Loucy (cell line): ENCODE results near the gene MYOZ3.

Source experiments
- H2AFZ ChIP-seq: fragments of 200-600 bp; sonication (generic); 2 replicates; pipeline ENCODE4 v1.6.0; 2016; ENCODE audit warnings: antibody characterized with exemption, mild to moderate bottlenecking, low read length, moderate library complexity
- H3F3A ChIP-seq: fragments of 200-600 bp; 2 replicates; pipeline ENCODE4 v1.6.0; 2016; ENCODE audit warnings: antibody characterized with exemption, low read depth, mild to moderate bottlenecking
- H3K27me3 ChIP-seq: fragments of 200-600 bp; sonication (generic); 2 replicates; pipeline ENCODE4 v1.6.1; 2014; ENCODE audit warnings: low read length, mild to moderate bottlenecking; ENCODE audit not compliant: insufficient read depth, poor library complexity, severe bottlenecking
- H3K36me3 ChIP-seq: fragments of 200-600 bp; sonication (generic); 2 replicates; pipeline ENCODE4 v1.6.1; 2016; ENCODE audit warnings: low read length; ENCODE audit not compliant: insufficient read depth
- H3K4me1 ChIP-seq: fragments of 200-600 bp; sonication (generic); 2 replicates; pipeline ENCODE4 v1.5.1; 2014; ENCODE audit warnings: low read length, mild to moderate bottlenecking; ENCODE audit not compliant: insufficient read depth, poor library complexity, severe bottlenecking
- H3K4me2 ChIP-seq: fragments of 200-600 bp; sonication (generic); 2 replicates; pipeline ENCODE4 v1.6.0; 2014; ENCODE audit warnings: antibody characterized with exemption, low read length, low read depth, mild to moderate bottlenecking; ENCODE audit not compliant: poor library complexity, severe bottlenecking
- H3K4me3 ChIP-seq: fragments of 200-600 bp; sonication (generic); 2 replicates; pipeline ENCODE4 v1.5.1; 2014; ENCODE audit warnings: low read length, mild to moderate bottlenecking, mixed read lengths; ENCODE audit not compliant: poor library complexity, severe bottlenecking
- H3K79me2 ChIP-seq: fragments of 200-600 bp; sonication (generic); 2 replicates; pipeline ENCODE4 v1.6.1; 2014; ENCODE audit warnings: low read length; ENCODE audit not compliant: insufficient read depth
- H3K9ac ChIP-seq: fragments of 200-600 bp; sonication (generic); 2 replicates; pipeline ENCODE4 v1.6.0; 2014; ENCODE audit warnings: mild to moderate bottlenecking, low read depth, low read length, moderate library complexity; ENCODE audit not compliant: poor library complexity, severe bottlenecking
- H3K9me2 ChIP-seq: fragments of 200-600 bp; sonication (generic); replicated peaks from 2 replicates; pipeline ENCODE4 v1.6.1; 2016; ENCODE audit warnings: low read depth, low read length, mixed read lengths
- H3K9me3 ChIP-seq: fragments of 200-600 bp; sonication (generic); 2 replicates; pipeline ENCODE4 v1.6.1; 2014; ENCODE audit warnings: mild to moderate bottlenecking, antibody characterized with exemption, low read length, low read depth; ENCODE audit not compliant: insufficient read depth
- H4K20me1 ChIP-seq: fragments of 200-600 bp; sonication (generic); 2 replicates; pipeline ENCODE4 v1.6.0; 2014; ENCODE audit warnings: antibody characterized with exemption, low read length, mild to moderate bottlenecking; ENCODE audit not compliant: insufficient read depth, poor library complexity, severe bottlenecking
- EZH2phosphoT487 ChIP-seq: fragments of 200-600 bp; IDR thresholded peaks from 2 replicates; pipeline ENCODE4 v1.6.1; 2018; ENCODE audit warnings: antibody characterized with exemption, mild to moderate bottlenecking, moderate library complexity, borderline replicate concordance
- TF ChIP-seq, protein P1 (sequence below): fragments of 200-600 bp; sonication (generic); conservative IDR thresholded peaks from 2 replicates; pipeline ENCODE4 v1.5.1; 2014; ENCODE audit warnings: mild to moderate bottlenecking, antibody characterized with exemption, low read length

Gene MYOZ3

DNA sequence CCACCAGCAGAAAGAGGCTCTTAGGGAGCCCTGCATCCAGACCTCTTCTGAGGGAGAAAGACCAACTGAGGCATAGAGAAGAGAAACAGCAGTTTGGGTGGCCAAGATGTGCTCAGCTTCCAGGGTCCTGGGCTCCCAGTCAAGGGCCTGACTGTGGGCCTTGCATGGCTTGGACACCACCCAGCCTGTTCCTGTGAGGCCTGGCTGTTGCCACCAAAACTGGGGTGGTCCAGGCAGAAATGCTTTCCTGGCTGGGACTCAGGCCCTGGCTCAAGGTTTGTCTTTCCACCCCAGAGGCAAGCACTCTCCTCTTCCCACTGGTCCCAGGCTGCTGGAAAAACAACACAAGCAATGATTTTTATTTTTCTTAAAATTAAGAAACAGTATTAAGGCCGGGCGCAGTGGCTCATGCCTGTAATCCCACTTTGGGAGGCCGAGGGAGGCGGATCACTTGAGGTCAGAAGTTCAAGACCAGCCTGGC is 13.3 kb downstream of the MYOZ3 start:
- Histone ChIP-seq H2AFZ (no peak overlapping the region), H3K79me2 (no peaks in the 10 kb centered on the region), H3K4me3 (no peak overlapping the region), H3K9ac (no peak overlapping the region), H3K9me2 (no peaks in the 10 kb centered on the region), H4K20me1 (no peaks in the 10 kb centered on the region), H3K36me3 (no peaks in the 10 kb centered on the region), H3K4me1 (no peaks in the 10 kb centered on the region), H3K9me3 (no peaks in the 10 kb centered on the region), H3K4me2 (no peak overlapping the region), H3F3A (no peaks in the 10 kb centered on the region), H3K27me3 (no peaks in the 10 kb centered on the region)
- TF ChIP-seq, protein P1, sequence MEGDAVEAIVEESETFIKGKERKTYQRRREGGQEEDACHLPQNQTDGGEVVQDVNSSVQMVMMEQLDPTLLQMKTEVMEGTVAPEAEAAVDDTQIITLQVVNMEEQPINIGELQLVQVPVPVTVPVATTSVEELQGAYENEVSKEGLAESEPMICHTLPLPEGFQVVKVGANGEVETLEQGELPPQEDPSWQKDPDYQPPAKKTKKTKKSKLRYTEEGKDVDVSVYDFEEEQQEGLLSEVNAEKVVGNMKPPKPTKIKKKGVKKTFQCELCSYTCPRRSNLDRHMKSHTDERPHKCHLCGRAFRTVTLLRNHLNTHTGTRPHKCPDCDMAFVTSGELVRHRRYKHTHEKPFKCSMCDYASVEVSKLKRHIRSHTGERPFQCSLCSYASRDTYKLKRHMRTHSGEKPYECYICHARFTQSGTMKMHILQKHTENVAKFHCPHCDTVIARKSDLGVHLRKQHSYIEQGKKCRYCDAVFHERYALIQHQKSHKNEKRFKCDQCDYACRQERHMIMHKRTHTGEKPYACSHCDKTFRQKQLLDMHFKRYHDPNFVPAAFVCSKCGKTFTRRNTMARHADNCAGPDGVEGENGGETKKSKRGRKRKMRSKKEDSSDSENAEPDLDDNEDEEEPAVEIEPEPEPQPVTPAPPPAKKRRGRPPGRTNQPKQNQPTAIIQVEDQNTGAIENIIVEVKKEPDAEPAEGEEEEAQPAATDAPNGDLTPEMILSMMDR: no peak
- no peak for TF ChIP-seq EZH2phosphoT487

- Histone ChIP-seq H3K9me3 (no peaks in the 10 kb centered on the region), H3K4me3 (no peak overlapping the region), H3K4me2 (no peak overlapping the region), H3K27me3 (no peaks in the 10 kb centered on the region), H2AFZ (no peak overlapping the region), H3K79me2 (no peaks in the 10 kb centered on the region), H3F3A (no peaks in the 10 kb centered on the region), H4K20me1 (no peaks in the 10 kb centered on the region), H3K4me1 (no peaks in the 10 kb centered on the region), H3K36me3 (no peaks in the 10 kb centered on the region), H3K9ac (no peak overlapping the region), H3K9me2 (no peaks in the 10 kb centered on the region)
- TF ChIP-seq, protein P1: no peak
- TF ChIP-seq EZH2phosphoT487: no peak
Observed at GRCh38 chr5:150675069-150675468, 14.0 kb downstream of the MYOZ3 start.

DNA sequence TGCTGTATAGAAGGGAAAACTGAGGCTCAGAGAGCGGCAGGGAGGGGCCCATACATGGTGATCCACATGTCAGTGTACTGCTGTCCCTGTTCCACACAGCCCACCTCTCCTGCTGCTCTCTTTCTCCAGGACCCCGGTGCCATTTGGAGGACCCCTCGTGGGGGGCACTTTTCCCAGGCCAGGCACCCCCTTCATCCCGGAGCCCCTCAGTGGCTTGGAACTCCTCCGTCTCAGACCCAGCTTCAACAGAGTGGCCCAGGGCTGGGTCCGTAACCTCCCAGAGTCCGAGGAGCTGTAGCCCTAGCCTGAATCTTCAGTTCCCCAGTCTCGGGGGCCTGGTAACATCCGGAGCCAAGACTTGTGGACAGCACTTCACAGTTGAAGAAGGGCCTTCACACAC is 15.5 kb downstream of the MYOZ3 start:
- Histone ChIP-seq H3K4me1 (no peaks in the 10 kb centered on the region), H3K36me3 (no peaks in the 10 kb centered on the region), H3K79me2 (no peaks in the 10 kb centered on the region), H3K4me2 (no peak overlapping the region), H3F3A (no peaks in the 10 kb centered on the region), H4K20me1 (no peaks in the 10 kb centered on the region), H3K9me2 (no peaks in the 10 kb centered on the region), H3K9me3 (no peaks in the 10 kb centered on the region), H3K4me3 (no peak overlapping the region), H2AFZ (no peak overlapping the region), H3K27me3 (no peaks in the 10 kb centered on the region), H3K9ac (no peak overlapping the region)
- TF ChIP-seq EZH2phosphoT487: no peak
- TF ChIP-seq, protein P1: no peak
